GM18519 (cell line): ENCODE measurements around the gene FMNL2.

Experiments used
- ATAC-seq: cut with Tn5 transposase; IDR thresholded peaks from one replicate; pipeline ENCODE4 v1.9.1; 2021; ENCODE audit warnings: mild to moderate bottlenecking, moderate library complexity; ENCODE audit not compliant: unreplicated experiment, low FRiP score

The FMNL2 gene

GRCh38 chr2:152546230-152546837, 211.4 kb downstream of the FMNL2 start:
- ATAC-seq, result no peak

- ATAC-seq, result no peak
These were observed 213.3 kb downstream of the FMNL2 start for GRCh38 chr2:152548111-152548875.

- ATAC-seq, result no peak
These were observed 214.0 kb downstream of the FMNL2 start for GRCh38 chr2:152548996-152549395.

GRCh38 chr2:152549423-152549822, 214.4 kb downstream of the FMNL2 start:
- no peak for ATAC-seq

- no peak for ATAC-seq
These were observed 215.4 kb downstream of the FMNL2 start for GRCh38 chr2:152550386-152550785.

- ATAC-seq, result no peak
These were observed 217.9 kb downstream of the FMNL2 start for GRCh38 chr2:152552888-152553287.

- ATAC-seq, result no peak
These were observed 218.5 kb downstream of the FMNL2 start for GRCh38 chr2:152553518-152553917.

GRCh38 chr2:152555048-152555447, 220.1 kb downstream of the FMNL2 start:
- ATAC-seq, result no peak

- no peak for ATAC-seq
These were observed 221.5 kb downstream of the FMNL2 start for GRCh38 chr2:152556506-152556905.

GRCh38 chr2:152557273-152557888, 222.4 kb downstream of the FMNL2 start:
- no peak for ATAC-seq

GRCh38 chr2:152558158-152558984, 223.4 kb downstream of the FMNL2 start:
- no peak for ATAC-seq

GRCh38 chr2:152559008-152559407, 224.0 kb downstream of the FMNL2 start:
- ATAC-seq, result no peak

- ATAC-seq, result no peak
These were observed 225.2 kb downstream of the FMNL2 start for GRCh38 chr2:152560166-152560565.

- no peak for ATAC-seq
These were observed 226.1 kb downstream of the FMNL2 start for GRCh38 chr2:152560873-152561595.

GRCh38 chr2:152562198-152562884, 227.4 kb downstream of the FMNL2 start:
- no peak for ATAC-seq

GRCh38 chr2:152563764-152564163, 228.8 kb downstream of the FMNL2 start:
- no peak for ATAC-seq

- peak; percentile 93 for ATAC-seq
These were observed 230.0 kb downstream of the FMNL2 start for GRCh38 chr2:152564754-152565551.

GRCh38 chr2:152565884-152566727, 231.1 kb downstream of the FMNL2 start:
- peak; percentile 52 for ATAC-seq
